GM10847 (cell line): ENCODE measurements around the gene PEF1.

Experiments
- POLR2A ChIP-seq: IDR thresholded peaks from 2 replicates; pipeline ENCODE4 v1.6.1; 2011; ENCODE audit not compliant: insufficient read length; ENCODE audit errors: extremely low read depth

Gene PEF1

GRCh38 chr1:31595836-31596736, 48.6 kb downstream of the PEF1 start:
- TF ChIP-seq POLR2A = no peak

- TF ChIP-seq POLR2A = no peak
Observed at GRCh38 chr1:31593770-31594632, 50.7 kb downstream of the PEF1 start.

GRCh38 chr1:31593136-31593665, 51.5 kb downstream of the PEF1 start:
- TF ChIP-seq POLR2A = no peak

GRCh38 chr1:31592132-31592531, 52.5 kb downstream of the PEF1 start:
- TF ChIP-seq POLR2A = no peak

GRCh38 chr1:31591425-31592093, 53.1 kb downstream of the PEF1 start:
- no peak for TF ChIP-seq POLR2A

GRCh38 chr1:31588751-31589515, 55.7 kb downstream of the PEF1 start:
- no peak for TF ChIP-seq POLR2A

GRCh38 chr1:31587720-31588423, 56.8 kb downstream of the PEF1 start:
- TF ChIP-seq POLR2A = no peak

- no peak for TF ChIP-seq POLR2A
Observed at GRCh38 chr1:31586376-31587327, 58.0 kb downstream of the PEF1 start.

GRCh38 chr1:31585736-31586365, 58.8 kb downstream of the PEF1 start:
- TF ChIP-seq POLR2A = no peak

GRCh38 chr1:31584869-31585735, 59.6 kb downstream of the PEF1 start:
- no peak for TF ChIP-seq POLR2A

GRCh38 chr1:31583995-31584868, 60.4 kb downstream of the PEF1 start:
- no peak for TF ChIP-seq POLR2A
